ENCODE results near the gene VSIR.

The VSIR gene

DNA sequence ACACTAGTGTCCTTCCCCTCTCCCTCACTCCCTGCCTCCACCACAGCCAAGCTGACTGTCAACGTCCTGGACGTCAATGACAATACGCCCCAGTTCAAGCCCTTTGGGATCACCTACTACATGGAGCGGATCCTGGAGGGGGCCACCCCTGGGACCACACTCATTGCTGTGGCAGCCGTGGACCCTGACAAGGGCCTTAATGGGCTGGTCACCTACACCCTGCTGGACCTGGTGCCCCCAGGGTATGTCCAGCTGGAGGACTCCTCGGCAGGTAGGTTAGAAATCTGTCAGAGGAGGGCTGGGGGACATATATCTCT, 24.9 kb upstream of the VSIR start:
- Histone ChIP-seq H3K27me3 (ENCODE audit: insufficient read depth, poor library complexity, severe bottlenecking) (no peaks in the 10 kb centered on the region), H3K4me3 (replicated peaks; ENCODE audit: insufficient read depth, low read length) (no peak overlapping the region), H3K27ac (replicated peaks) (peak overlapping the region; percentile 60)
- TF ChIP-seq POLR2AphosphoS5 (IDR thresholded peaks at IDR 0.05; ENCODE audit: low read depth) = no peak
- TF ChIP-seq, protein P1, sequence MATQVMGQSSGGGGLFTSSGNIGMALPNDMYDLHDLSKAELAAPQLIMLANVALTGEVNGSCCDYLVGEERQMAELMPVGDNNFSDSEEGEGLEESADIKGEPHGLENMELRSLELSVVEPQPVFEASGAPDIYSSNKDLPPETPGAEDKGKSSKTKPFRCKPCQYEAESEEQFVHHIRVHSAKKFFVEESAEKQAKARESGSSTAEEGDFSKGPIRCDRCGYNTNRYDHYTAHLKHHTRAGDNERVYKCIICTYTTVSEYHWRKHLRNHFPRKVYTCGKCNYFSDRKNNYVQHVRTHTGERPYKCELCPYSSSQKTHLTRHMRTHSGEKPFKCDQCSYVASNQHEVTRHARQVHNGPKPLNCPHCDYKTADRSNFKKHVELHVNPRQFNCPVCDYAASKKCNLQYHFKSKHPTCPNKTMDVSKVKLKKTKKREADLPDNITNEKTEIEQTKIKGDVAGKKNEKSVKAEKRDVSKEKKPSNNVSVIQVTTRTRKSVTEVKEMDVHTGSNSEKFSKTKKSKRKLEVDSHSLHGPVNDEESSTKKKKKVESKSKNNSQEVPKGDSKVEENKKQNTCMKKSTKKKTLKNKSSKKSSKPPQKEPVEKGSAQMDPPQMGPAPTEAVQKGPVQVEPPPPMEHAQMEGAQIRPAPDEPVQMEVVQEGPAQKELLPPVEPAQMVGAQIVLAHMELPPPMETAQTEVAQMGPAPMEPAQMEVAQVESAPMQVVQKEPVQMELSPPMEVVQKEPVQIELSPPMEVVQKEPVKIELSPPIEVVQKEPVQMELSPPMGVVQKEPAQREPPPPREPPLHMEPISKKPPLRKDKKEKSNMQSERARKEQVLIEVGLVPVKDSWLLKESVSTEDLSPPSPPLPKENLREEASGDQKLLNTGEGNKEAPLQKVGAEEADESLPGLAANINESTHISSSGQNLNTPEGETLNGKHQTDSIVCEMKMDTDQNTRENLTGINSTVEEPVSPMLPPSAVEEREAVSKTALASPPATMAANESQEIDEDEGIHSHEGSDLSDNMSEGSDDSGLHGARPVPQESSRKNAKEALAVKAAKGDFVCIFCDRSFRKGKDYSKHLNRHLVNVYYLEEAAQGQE (IDR thresholded peaks at IDR 0.05; ENCODE audit: insufficient replicate concordance, low read depth) = no peak
- TF ChIP-seq, protein P2, sequence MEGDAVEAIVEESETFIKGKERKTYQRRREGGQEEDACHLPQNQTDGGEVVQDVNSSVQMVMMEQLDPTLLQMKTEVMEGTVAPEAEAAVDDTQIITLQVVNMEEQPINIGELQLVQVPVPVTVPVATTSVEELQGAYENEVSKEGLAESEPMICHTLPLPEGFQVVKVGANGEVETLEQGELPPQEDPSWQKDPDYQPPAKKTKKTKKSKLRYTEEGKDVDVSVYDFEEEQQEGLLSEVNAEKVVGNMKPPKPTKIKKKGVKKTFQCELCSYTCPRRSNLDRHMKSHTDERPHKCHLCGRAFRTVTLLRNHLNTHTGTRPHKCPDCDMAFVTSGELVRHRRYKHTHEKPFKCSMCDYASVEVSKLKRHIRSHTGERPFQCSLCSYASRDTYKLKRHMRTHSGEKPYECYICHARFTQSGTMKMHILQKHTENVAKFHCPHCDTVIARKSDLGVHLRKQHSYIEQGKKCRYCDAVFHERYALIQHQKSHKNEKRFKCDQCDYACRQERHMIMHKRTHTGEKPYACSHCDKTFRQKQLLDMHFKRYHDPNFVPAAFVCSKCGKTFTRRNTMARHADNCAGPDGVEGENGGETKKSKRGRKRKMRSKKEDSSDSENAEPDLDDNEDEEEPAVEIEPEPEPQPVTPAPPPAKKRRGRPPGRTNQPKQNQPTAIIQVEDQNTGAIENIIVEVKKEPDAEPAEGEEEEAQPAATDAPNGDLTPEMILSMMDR (IDR thresholded peaks at IDR 0.05; ENCODE audit: insufficient read depth, low read length) = no peak
- no peak for TF ChIP-seq GABPA (IDR thresholded peaks at IDR 0.05; ENCODE audit: low read depth)
- TF ChIP-seq SPI1 (IDR thresholded peaks at IDR 0.05; ENCODE audit: borderline replicate concordance, low read depth) = no peak
- DNase-seq (ENCODE audit: low read depth in 1 of 2, low spot score in 1 of 2) = no peak

GRCh38 chr10:71797533-71798307, 24.4 kb upstream of the VSIR start:
- H3K27ac ChIP-seq (replicated peaks) = peak overlapping the region; percentile 60
- peak; percentile 45 to 89 for DNase-seq (ENCODE audit: low read depth in 1 of 2, low spot score in 1 of 2)
- H3K4me3 ChIP-seq (replicated peaks; ENCODE audit: insufficient read depth, low read length) = no peak overlapping the region

DNA sequence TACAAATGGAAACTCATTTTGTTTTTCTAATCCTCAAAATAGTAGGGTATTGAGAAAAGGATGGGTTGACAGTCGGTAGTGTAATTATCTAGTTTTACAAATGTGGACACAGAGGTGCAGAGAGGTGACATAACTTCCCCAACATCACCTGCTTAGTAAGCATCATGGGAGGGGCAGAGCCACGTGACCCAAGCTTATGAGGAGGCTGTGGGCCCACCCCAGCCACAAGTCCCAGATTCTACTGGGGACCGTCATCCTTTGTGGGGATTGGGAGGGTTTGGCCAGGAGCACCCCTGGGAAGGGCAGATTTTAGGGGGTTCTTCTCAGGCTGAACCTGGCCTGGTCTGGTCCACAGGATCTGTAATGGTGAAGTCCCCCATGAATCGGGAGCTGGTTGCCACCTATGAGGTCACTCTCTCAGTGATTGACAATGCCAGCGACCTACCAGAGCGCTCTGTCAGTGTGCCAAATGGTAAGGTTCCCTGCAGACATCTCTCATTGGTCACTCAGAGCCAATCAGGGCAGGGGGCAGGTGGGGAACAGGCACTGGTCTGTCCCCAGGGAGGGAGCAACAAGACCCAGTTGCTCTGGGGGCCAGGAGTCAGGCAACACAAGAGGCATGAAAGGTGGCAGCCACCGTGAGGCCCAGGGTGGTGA, 23.6 kb upstream of the VSIR start:
- DNase-seq (ENCODE audit: low read depth in 1 of 2, low spot score in 1 of 2) = no peak
- Histone ChIP-seq H3K4me3 (replicated peaks; ENCODE audit: insufficient read depth, low read length) (no peak overlapping the region), H3K27me3 (ENCODE audit: insufficient read depth, poor library complexity, severe bottlenecking) (no peaks in the 10 kb centered on the region), H3K27ac (replicated peaks) (peak overlapping the region; percentile 60; the same call in 1 of the 2 replicates)
- TF ChIP-seq POLR2AphosphoS5 (IDR thresholded peaks at IDR 0.05; ENCODE audit: low read depth) (no peak), GABPA (IDR thresholded peaks at IDR 0.05; ENCODE audit: low read depth) (no peak)
- TF ChIP-seq, protein P1 (IDR thresholded peaks at IDR 0.05; ENCODE audit: insufficient replicate concordance, low read depth) = peak; percentile 7

More at GRCh38 chr10:71797533-71798307, 24.4 kb upstream of the VSIR start:
- TF ChIP-seq, protein P1 (IDR thresholded peaks at IDR 0.05; ENCODE audit: insufficient replicate concordance, low read depth) = peak; percentile 50
- TF ChIP-seq GABPA (IDR thresholded peaks at IDR 0.05; ENCODE audit: low read depth) (0 out of 2 replicates have a peak, but pooled peaks have one; percentile 19), SPI1 (IDR thresholded peaks at IDR 0.05; ENCODE audit: borderline replicate concordance, low read depth) (peak; percentile 71; the same call in 1 of the 2 replicates), POLR2AphosphoS5 (IDR thresholded peaks at IDR 0.05; ENCODE audit: low read depth) (peak; percentile 99)
- TF ChIP-seq, protein P2 (IDR thresholded peaks at IDR 0.05; ENCODE audit: insufficient read depth, low read length) = no peak
- H3K27me3 ChIP-seq (ENCODE audit: insufficient read depth, poor library complexity, severe bottlenecking) = no peaks in the 10 kb centered on the region

Measured in HL-60 (cell line).